ENCODE measurements around the gene AKAP6. TPM values are rescaled to one million over a fixed set of nuclear protein-coding genes. Genes with fewer than 3 reads are reported as not detected.

Gene AKAP6
- total and polyA plus RNA-seq, 10 of the 15 experiments (the other 5 are each of a cell fraction or from before 2014, with no cell fraction given): 0.35 to 5.9 (median 2.2) TPM

GRCh38 chr14:32825058-32825457 is 496.0 kb downstream of the AKAP6 start (continued):
- TF ChIP-seq ZNF592 (IDR thresholded peaks at IDR 0.05) (no peak), HCFC1 (IDR thresholded peaks at IDR 0.05; ENCODE audit: low read length) (no peak), NR2C2 (IDR thresholded peaks at IDR 0.05; ENCODE audit: borderline replicate concordance, control insufficient read depth, insufficient read length, low read depth) (no peak), CHD2 (IDR thresholded peaks at IDR 0.05; ENCODE audit: borderline replicate concordance, low read depth, low read length) (no peak), TCF12 (IDR thresholded peaks at IDR 0.05; ENCODE audit: low read depth, low read length) (no peak)

GRCh38 chr14:32826404-32827082 is 497.4 kb downstream of the AKAP6 start:
- Histone ChIP-seq H3K9me3 (replicated peaks; ENCODE audit: control insufficient read depth, insufficient read depth, low read length) (no peaks in the 10 kb centered on the region), H3K79me2 (ENCODE audit: control insufficient read depth, insufficient read depth, low read length) (no peaks in the 10 kb centered on the region), H3K27ac (ENCODE audit: control insufficient read depth, insufficient read depth) (no peak overlapping the region), H3K27me3 (replicated peaks in 1 of 2; ENCODE audit: control insufficient read depth in 2 of 2, insufficient read depth in 2 of 2, low read length in 1 of 2) (no peaks in the 10 kb centered on the region), H3K9ac (ENCODE audit: control insufficient read depth, insufficient read depth, low read length) (no peak overlapping the region), H3K4me2 (ENCODE audit: control insufficient read depth, insufficient read depth) (no peak overlapping the region), H3K4me1 (ENCODE audit: control insufficient read depth, insufficient read depth, low read length) (no peaks in the 10 kb centered on the region), H2AFZ (ENCODE audit: control insufficient read depth, low read depth, low read length) (no peak overlapping the region), H3K4me3 (no peak overlapping the region), H3K36me3 (ENCODE audit: control insufficient read depth in 2 of 2, insufficient read depth in 2 of 2, low read length in 1 of 2) (no peaks in the 10 kb centered on the region), H4K20me1 (ENCODE audit: control insufficient read depth, insufficient read depth) (no peaks in the 10 kb centered on the region)
- BruUV-seq (replicated peaks): no TSS peak
- POLR2A ChIA-PET: no interaction called here
- RAD21 ChIA-PET (ENCODE audit: unreplicated experiment): no interaction called here
- 47% methylated on average over 9 of the region's 9 CpGs for WGBS (ENCODE audit: insufficient coverage, insufficient replicate concordance, low lambda C conversion rate, missing lambda C conversion rate)
- in situ Hi-C loops (cut with MboI): no loop called here
- SMC1A ChIA-PET (ENCODE audit: uncharacterized antibody, unreplicated experiment): no interaction called here
- no peak for FAIRE-seq
- no peak for ATAC-seq
- intact Hi-C loops (cut with micrococcal nuclease; ENCODE audit: unreplicated experiment): no loop called here
- CTCF ChIA-PET: interaction anchor here (0.6 to 0.7 kb wide), 2 partner anchors 87 to 98 kb away, joined by 3 to 4 read pairs; no protein-coding TSS in a partner anchor
- no peak for DNase-seq (ENCODE audit: low read depth, low spot score)
- TF ChIP-seq GATAD2B (conservative IDR thresholded peaks at IDR 0.05; ENCODE audit: low read depth) (no peak), BCLAF1 (IDR thresholded peaks at IDR 0.05) (no peak), SUPT20H (IDR thresholded peaks at IDR 0.05; ENCODE audit: borderline replicate concordance, control insufficient read depth, low read depth, low read length) (no peak), ATF7 (IDR thresholded peaks at IDR 0.05; ENCODE audit: low read depth) (no peak), E2F4 (IDR thresholded peaks at IDR 0.05; ENCODE audit: low read depth, low read length) (no peak), CREM (IDR thresholded peaks at IDR 0.05; ENCODE audit: low read depth) (no peak), EP300 (IDR thresholded peaks at IDR 0.05; ENCODE audit: borderline replicate concordance in 1 of 2, control insufficient read depth in 1 of 2, low read depth in 2 of 2, low read length in 2 of 2) (no peak)
